ENCODE results near the gene ASB13.

Gene ASB13

GRCh38 chr10:5644930-5645329 lies 21.5 kb downstream of the ASB13 start:
- Histone ChIP-seq H3K36me3 (ENCODE audit: control insufficient read depth in 2 of 2, insufficient read depth in 1 of 2, low read length in 2 of 2) (peaks cover 9 to 29% of the 10 kb centered on the region in 2 experiments; a peak in 2 of 3 replicates), H3K27ac (ENCODE audit: extremely low read depth, low read depth, low read length) (no peak overlapping the region), H3K4me1 (ENCODE audit: control insufficient read depth, insufficient read depth, low read length) (no peaks in the 10 kb centered on the region), H3K4me3 (ENCODE audit: low read depth, low read length) (no peak overlapping the region), H3K9me3 (ENCODE audit: control insufficient read depth, insufficient read depth, low read depth, low read length) (no peaks in the 10 kb centered on the region)
- CTCF ChIA-PET, result no interaction called here
- POLR2A ChIA-PET, result no interaction called here
- no peak for TF ChIP-seq ZNF2 (tag by site-specific recombination; IDR thresholded peaks at IDR 0.05)
- no peak for TF ChIP-seq KLF10 (tag by site-specific recombination; IDR thresholded peaks at IDR 0.05)
- TF ChIP-seq ZFP3 (tag by site-specific recombination; IDR thresholded peaks at IDR 0.05; ENCODE audit: low read depth), result no peak
- TF ChIP-seq ZSCAN23 (tag by site-specific recombination; IDR thresholded peaks at IDR 0.05), result no peak
- TF ChIP-seq ZNF211 (tag by site-specific recombination; IDR thresholded peaks at IDR 0.05; ENCODE audit: low read depth), result no peak

DNA sequence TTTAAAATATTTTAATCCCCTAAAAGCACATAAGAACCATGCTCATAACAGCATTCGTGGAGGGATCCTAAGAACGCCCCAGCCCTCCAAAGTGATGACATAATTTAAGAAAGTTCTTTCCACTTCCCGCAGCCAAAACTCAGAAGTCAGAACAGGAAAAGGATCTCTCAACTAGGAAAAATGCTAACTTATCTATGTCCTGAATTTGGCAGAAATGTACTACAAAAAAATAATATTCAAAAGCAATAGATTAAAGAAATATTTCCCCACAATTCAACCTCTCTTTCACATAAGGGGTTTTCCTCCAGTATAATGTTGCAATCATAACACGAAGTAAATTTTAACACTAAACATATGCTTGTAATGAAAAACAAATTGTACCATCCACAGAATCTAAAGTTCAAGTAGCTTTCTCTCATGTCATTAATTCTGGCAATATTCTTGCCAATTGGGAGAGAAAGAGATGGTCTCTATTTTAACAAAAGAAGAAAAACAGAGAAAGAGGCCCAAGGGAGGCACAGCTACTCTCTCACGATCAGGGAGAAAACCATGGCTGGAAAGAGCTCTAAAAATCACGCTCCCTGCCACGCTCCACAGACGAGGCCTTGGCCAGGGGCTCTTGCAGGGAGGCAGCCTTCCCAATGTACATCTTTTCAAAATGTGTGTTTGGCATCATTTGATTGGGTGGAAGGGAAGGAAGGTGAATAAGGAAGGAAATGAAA lies 22.9 kb downstream of the ASB13 start:
- H3K27ac ChIP-seq (ENCODE audit: extremely low read depth, low read depth, low read length), result no peak overlapping the region
- no peak overlapping the region for H3K4me3 ChIP-seq (ENCODE audit: low read depth, low read length)
- H3K36me3 ChIP-seq (ENCODE audit: control insufficient read depth in 2 of 2, insufficient read depth in 1 of 2, low read length in 2 of 2), result peaks cover 9 to 43% of the 10 kb centered on the region in 2 experiments; a peak in 2 of 3 replicates
- TF ChIP-seq ZNF354C (tag by site-specific recombination; IDR thresholded peaks at IDR 0.05; ENCODE audit: borderline replicate concordance, low read depth), result no peak
- TF ChIP-seq EGR2 (tag by site-specific recombination; IDR thresholded peaks at IDR 0.05; ENCODE audit: low read depth), result no peak
- no peak for TF ChIP-seq TCF7L2 (IDR thresholded peaks at IDR 0.05; ENCODE audit: borderline replicate concordance, low read depth, low read length)
- TF ChIP-seq ZBTB21 (tag by site-specific recombination; IDR thresholded peaks at IDR 0.05), result no peak
- no peak for TF ChIP-seq ZFP37 (tag by site-specific recombination; IDR thresholded peaks at IDR 0.05)
- TF ChIP-seq SP7 (tag by site-specific recombination; IDR thresholded peaks at IDR 0.05), result no peak
- TF ChIP-seq, protein P1, sequence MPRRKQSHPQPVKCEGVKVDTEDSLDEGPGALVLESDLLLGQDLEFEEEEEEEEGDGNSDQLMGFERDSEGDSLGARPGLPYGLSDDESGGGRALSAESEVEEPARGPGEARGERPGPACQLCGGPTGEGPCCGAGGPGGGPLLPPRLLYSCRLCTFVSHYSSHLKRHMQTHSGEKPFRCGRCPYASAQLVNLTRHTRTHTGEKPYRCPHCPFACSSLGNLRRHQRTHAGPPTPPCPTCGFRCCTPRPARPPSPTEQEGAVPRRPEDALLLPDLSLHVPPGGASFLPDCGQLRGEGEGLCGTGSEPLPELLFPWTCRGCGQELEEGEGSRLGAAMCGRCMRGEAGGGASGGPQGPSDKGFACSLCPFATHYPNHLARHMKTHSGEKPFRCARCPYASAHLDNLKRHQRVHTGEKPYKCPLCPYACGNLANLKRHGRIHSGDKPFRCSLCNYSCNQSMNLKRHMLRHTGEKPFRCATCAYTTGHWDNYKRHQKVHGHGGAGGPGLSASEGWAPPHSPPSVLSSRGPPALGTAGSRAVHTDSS (tag by site-specific recombination; IDR thresholded peaks at IDR 0.05), result no peak
- TF ChIP-seq ZNF138 (tag by site-specific recombination; IDR thresholded peaks at IDR 0.05; ENCODE audit: borderline replicate concordance), result no peak
- TF ChIP-seq, protein P2, sequence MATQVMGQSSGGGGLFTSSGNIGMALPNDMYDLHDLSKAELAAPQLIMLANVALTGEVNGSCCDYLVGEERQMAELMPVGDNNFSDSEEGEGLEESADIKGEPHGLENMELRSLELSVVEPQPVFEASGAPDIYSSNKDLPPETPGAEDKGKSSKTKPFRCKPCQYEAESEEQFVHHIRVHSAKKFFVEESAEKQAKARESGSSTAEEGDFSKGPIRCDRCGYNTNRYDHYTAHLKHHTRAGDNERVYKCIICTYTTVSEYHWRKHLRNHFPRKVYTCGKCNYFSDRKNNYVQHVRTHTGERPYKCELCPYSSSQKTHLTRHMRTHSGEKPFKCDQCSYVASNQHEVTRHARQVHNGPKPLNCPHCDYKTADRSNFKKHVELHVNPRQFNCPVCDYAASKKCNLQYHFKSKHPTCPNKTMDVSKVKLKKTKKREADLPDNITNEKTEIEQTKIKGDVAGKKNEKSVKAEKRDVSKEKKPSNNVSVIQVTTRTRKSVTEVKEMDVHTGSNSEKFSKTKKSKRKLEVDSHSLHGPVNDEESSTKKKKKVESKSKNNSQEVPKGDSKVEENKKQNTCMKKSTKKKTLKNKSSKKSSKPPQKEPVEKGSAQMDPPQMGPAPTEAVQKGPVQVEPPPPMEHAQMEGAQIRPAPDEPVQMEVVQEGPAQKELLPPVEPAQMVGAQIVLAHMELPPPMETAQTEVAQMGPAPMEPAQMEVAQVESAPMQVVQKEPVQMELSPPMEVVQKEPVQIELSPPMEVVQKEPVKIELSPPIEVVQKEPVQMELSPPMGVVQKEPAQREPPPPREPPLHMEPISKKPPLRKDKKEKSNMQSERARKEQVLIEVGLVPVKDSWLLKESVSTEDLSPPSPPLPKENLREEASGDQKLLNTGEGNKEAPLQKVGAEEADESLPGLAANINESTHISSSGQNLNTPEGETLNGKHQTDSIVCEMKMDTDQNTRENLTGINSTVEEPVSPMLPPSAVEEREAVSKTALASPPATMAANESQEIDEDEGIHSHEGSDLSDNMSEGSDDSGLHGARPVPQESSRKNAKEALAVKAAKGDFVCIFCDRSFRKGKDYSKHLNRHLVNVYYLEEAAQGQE (tag by site-specific recombination; IDR thresholded peaks at IDR 0.05), result no peak
- no peak for TF ChIP-seq KLF9 (tag by site-specific recombination; IDR thresholded peaks at IDR 0.05; ENCODE audit: low read depth)
- ChIA-PET CTCF (interaction anchor here (0.8 to 4.6 kb wide), 2 partner anchors 10 to 14 kb away, joined by 3 to 30 read pairs; no protein-coding TSS in a partner anchor), POLR2A (no interaction called here)
- H3K9me3 ChIP-seq (ENCODE audit: control insufficient read depth, insufficient read depth, low read depth, low read length), result no peaks in the 10 kb centered on the region
- no peaks in the 10 kb centered on the region for H3K4me1 ChIP-seq (ENCODE audit: control insufficient read depth, insufficient read depth, low read length)

DNA sequence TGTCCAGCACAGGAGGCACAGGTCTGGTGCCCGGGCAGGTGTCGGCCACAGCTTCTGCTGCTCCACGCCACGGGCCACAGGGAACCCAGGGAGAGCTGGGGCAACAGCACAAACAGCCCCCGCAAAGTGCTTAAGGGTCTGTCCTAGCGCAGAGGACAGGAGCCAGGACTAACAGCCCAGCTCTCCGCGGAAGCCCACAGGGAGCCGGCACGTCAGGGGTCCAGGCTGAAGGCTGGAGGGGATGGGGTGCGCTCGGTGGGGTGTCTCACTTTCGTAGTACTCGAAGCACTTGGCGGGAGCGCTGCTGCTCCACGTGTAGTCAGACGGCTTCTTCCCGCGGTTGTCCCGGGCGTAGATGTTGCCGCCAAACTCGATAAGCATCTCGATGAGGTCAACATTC lies 24.9 kb downstream of the ASB13 start:
- POLR2A ChIA-PET, result no interaction called here
- Histone ChIP-seq H3K36me3 (ENCODE audit: control insufficient read depth in 2 of 2, insufficient read depth in 1 of 2, low read length in 2 of 2) (peaks cover 9 to 39% of the 10 kb centered on the region in 2 experiments; a peak in 2 of 3 replicates), H3K4me1 (ENCODE audit: control insufficient read depth, insufficient read depth, low read length) (no peaks in the 10 kb centered on the region), H3K4me3 (ENCODE audit: low read depth, low read length) (no peak overlapping the region), H3K9me3 (ENCODE audit: control insufficient read depth, insufficient read depth, low read depth, low read length) (no peaks in the 10 kb centered on the region), H3K27ac (ENCODE audit: extremely low read depth, low read depth, low read length) (no peak overlapping the region)
- CTCF ChIA-PET, result interaction anchor here (0.7 to 4.6 kb wide), 2 partner anchors 12 to 111 kb away, joined by 3 to 30 read pairs; no protein-coding TSS in a partner anchor
- TF ChIP-seq ZSCAN23 (tag by site-specific recombination; IDR thresholded peaks at IDR 0.05) (no peak), ZNF391 (tag by site-specific recombination; IDR thresholded peaks at IDR 0.05; ENCODE audit: borderline replicate concordance, low read depth) (no peak)

Measured in HEK293 (cell line).